Measurements from ENCODE around the gene ANGPTL8.

DNA sequence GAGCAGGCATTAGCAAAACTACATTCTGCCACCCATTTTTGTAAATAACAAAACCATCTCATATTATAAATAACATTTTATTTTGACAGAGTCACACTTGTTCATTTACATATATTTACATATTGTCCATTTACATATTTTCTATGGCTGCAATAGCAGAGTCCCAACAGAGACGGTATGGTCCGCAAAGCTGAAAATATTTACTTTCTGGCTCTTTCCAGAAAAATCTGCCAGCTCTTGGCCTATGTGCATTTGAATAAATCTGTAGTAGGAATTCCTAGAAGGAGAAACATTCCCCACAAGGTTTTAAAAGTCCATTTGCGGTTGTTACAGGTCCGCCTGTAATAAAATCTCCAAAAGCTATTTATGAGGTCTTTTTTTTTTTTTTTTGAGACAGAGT, 50.8 kb downstream of the ANGPTL8 start:
- TF ChIP-seq, protein P1, sequence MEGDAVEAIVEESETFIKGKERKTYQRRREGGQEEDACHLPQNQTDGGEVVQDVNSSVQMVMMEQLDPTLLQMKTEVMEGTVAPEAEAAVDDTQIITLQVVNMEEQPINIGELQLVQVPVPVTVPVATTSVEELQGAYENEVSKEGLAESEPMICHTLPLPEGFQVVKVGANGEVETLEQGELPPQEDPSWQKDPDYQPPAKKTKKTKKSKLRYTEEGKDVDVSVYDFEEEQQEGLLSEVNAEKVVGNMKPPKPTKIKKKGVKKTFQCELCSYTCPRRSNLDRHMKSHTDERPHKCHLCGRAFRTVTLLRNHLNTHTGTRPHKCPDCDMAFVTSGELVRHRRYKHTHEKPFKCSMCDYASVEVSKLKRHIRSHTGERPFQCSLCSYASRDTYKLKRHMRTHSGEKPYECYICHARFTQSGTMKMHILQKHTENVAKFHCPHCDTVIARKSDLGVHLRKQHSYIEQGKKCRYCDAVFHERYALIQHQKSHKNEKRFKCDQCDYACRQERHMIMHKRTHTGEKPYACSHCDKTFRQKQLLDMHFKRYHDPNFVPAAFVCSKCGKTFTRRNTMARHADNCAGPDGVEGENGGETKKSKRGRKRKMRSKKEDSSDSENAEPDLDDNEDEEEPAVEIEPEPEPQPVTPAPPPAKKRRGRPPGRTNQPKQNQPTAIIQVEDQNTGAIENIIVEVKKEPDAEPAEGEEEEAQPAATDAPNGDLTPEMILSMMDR (IDR thresholded peaks at IDR 0.05 in 8 of 11, conservative IDR thresholded peaks at IDR 0.05 in 3 of 11): no peak
- no peak for TF ChIP-seq POLR2A (IDR thresholded peaks at IDR 0.05)
